B cell (primary cell): Measurements from ENCODE around the gene KIAA1328. TPM values are rescaled to one million over a fixed set of nuclear protein-coding genes. Genes with fewer than 3 reads are reported as not detected.
A peak's percentile ranks its signal among the peaks of the same experiment; 100 is the strongest.

Experiments
- ATAC-seq: fragments of 200-7000 bp; cut with Tn5 transposase; one replicate; pipeline ENCODE4 v1.10.0; 2021; ENCODE audit warnings: low read depth, mild to moderate bottlenecking, moderate number of reproducible peaks, moderate library complexity
- CTCF ChIA-PET: fragments of 350-600 bp; sonication (Branson Sonifier 250); formaldehyde crosslinking; loops from one replicate; lab custom pipeline; 2021; ENCODE audit warnings: antibody characterized with exemption, inconsistent platforms; lab: Charles Lee
- POLR2A ChIA-PET: fragments of 350-600 bp; sonication (Branson Sonifier 250); formaldehyde crosslinking; loops from one replicate; lab custom pipeline; 2021; ENCODE audit warnings: antibody characterized with exemption; lab: Charles Lee
- DNase-seq: peaks from one replicate; pipeline ENCODE4 v3.0.0; 2013
- H2AFZ ChIP-seq: 2 replicates; pipeline ENCODE4 v1.6.1; 2012; ENCODE audit warnings: mild to moderate bottlenecking, low read depth, low read length; ENCODE audit not compliant: insufficient read depth, poor library complexity, severe bottlenecking
- H3K27ac ChIP-seq, 2 donors: 1 replicate in 1 of 2; 2 replicates in 1 of 2; pipeline ENCODE4 v1.5.1; 2012 to 2013; ENCODE audit warnings: low read length in 2 of 2, mild to moderate bottlenecking in 2 of 2, moderate library complexity in 1 of 2
- H3K27me3 ChIP-seq, 4 experiments: fragments of 200-600 bp in 1 of 4; sonication (generic) in 1 of 4; replicated peaks in 1 of 4; 1 replicate in 2 of 4; 2 replicates in 2 of 4; pipeline versions ENCODE4 v1.6.1 to v1.7.0; 2013 to 2016; ENCODE audit warnings: low read length in 3 of 4, mild to moderate bottlenecking in 2 of 4, mixed read lengths in 1 of 4, moderate library complexity in 1 of 4; ENCODE audit not compliant: insufficient read depth in 4 of 4, control insufficient read depth in 3 of 4; ENCODE audit errors: control extremely low read depth in 1 of 4
- H3K36me3 ChIP-seq, 2 experiments: replicated peaks in 1 of 2; 1 replicate in 1 of 2; 2 replicates in 1 of 2; pipeline versions ENCODE4 v1.6.1 to v1.7.1; 2013; ENCODE audit warnings: low read length in 1 of 2; ENCODE audit not compliant: insufficient read depth in 2 of 2, control insufficient read depth in 1 of 2; ENCODE audit errors: control extremely low read depth in 1 of 2, extremely low read depth in 1 of 2
- H3K4me1 ChIP-seq, 2 donors: fragments of 200-600 bp in 1 of 2; sonication (generic) in 1 of 2; 1 replicate in 1 of 2; 2 replicates in 1 of 2; pipeline versions ENCODE4 v1.5.1 to v1.6.1; 2013 to 2017; ENCODE audit warnings: low read length in 2 of 2; ENCODE audit not compliant: control insufficient read depth in 2 of 2, insufficient read depth in 2 of 2
- H3K4me2 ChIP-seq: replicated peaks from 2 replicates; pipeline ENCODE3; 2012; ENCODE audit warnings: mild to moderate bottlenecking, low read depth, low read length; ENCODE audit not compliant: poor library complexity, severe bottlenecking
- H3K4me3 ChIP-seq, 5 experiments: fragments of 200-600 bp in 1 of 5; sonication (generic) in 1 of 5; 1 replicate in 3 of 5; 2 replicates in 2 of 5; pipeline versions ENCODE4 v1.5.1 to v1.7.0; 2011 to 2016; ENCODE audit warnings: low read length in 4 of 5, mild to moderate bottlenecking in 4 of 5, low read depth in 2 of 5, control low read depth in 1 of 5, moderate library complexity in 1 of 5; ENCODE audit not compliant: insufficient read depth in 1 of 5; ENCODE audit errors: control extremely low read depth in 1 of 5, extremely low read depth in 1 of 5
- H3K79me2 ChIP-seq: fragments of 200-600 bp; sonication (generic); one replicate; pipeline ENCODE4 v1.6.0; 2016; ENCODE audit warnings: low read length; ENCODE audit not compliant: control insufficient read depth, insufficient read depth
- H3K9ac ChIP-seq: fragments of 200-600 bp; sonication (generic); 2 replicates; pipeline ENCODE4 v1.6.1; 2017; ENCODE audit warnings: mild to moderate bottlenecking, low read length, moderate library complexity
- H3K9me3 ChIP-seq, 3 donors: one replicate each; pipeline versions ENCODE4 v1.6.1 to v1.7.1; 2013; ENCODE audit warnings: low read length in 2 of 3; ENCODE audit not compliant: control insufficient read depth in 2 of 3, insufficient read depth in 1 of 3; ENCODE audit errors: control extremely low read depth in 1 of 3
- H4K20me1 ChIP-seq: 2 replicates; pipeline ENCODE4 v1.6.0; 2012; ENCODE audit warnings: mild to moderate bottlenecking, low read length; ENCODE audit not compliant: insufficient read depth, control insufficient read depth, poor library complexity, severe bottlenecking
- H3K27ac Mint-ChIP-seq: one replicate; pipeline ENCODE4 v1.8.0; 2021; ENCODE audit warnings: mixed read lengths
- H3K27me3 Mint-ChIP-seq: one replicate; pipeline ENCODE4 v1.8.0; 2021; ENCODE audit warnings: mixed read lengths
- H3K4me1 Mint-ChIP-seq: one replicate; pipeline ENCODE4 v1.8.0; 2021; ENCODE audit warnings: mixed read lengths
- H3K4me3 Mint-ChIP-seq: one replicate; pipeline ENCODE4 v1.8.0; 2021; ENCODE audit warnings: mixed read lengths
- H3K9me3 Mint-ChIP-seq: one replicate; pipeline ENCODE4 v1.8.0; 2022; ENCODE audit warnings: mixed read lengths; ENCODE audit not compliant: insufficient read depth
- EZH2 ChIP-seq: IDR thresholded peaks from 2 replicates; pipeline ENCODE4 v1.6.1; 2012; ENCODE audit warnings: borderline replicate concordance, low read depth, mild to moderate bottlenecking, moderate library complexity, low read length; ENCODE audit not compliant: insufficient read depth, poor library complexity, severe bottlenecking
- WGBS: methylation state at CpG from one replicate; pipeline ENCODE4 v1.1.5; 2013; ENCODE audit warnings: missing lambda C conversion rate; ENCODE audit not compliant: insufficient coverage; 5-methylcytosine and 5-hydroxymethylcytosine counted together
- intact Hi-C: fragments of 100-400 bp; cut with micrococcal nuclease; formaldehyde crosslinking; loops from one replicate; pipeline ENCODE4 v1.10.0; 2022
- polyA plus RNA-seq: library from polyadenylated mRNA; depleted of rRNA; stranded (reverse); fragments of >200 nt; gene quantifications from 2 replicates; pipeline ENCODE4 v1.2.3, GENCODE V29; 2012
- total RNA-seq, 2 donors: library from RNA; stranded (reverse); fragments of 120-200 nt in 1 of 2; gene quantifications; 1 replicate in 1 of 2; 2 replicates in 1 of 2; pipeline versions ENCODE4 v1.2.3 to v1.2.4, GENCODE V29; 2013 to 2022
- TF ChIP-seq, protein P1 (sequence below): fragments of 200-600 bp; IDR thresholded peaks from one replicate; pipeline ENCODE4 v1.8.0; 2022; ENCODE audit warnings: antibody characterized with exemption, mild to moderate bottlenecking

KIAA1328 gene
- total and polyA plus RNA-seq, 2 donors (not counting 1 experiment from before 2014, with no cell fraction given), result 9.1 to 22.1 TPM

DNA sequence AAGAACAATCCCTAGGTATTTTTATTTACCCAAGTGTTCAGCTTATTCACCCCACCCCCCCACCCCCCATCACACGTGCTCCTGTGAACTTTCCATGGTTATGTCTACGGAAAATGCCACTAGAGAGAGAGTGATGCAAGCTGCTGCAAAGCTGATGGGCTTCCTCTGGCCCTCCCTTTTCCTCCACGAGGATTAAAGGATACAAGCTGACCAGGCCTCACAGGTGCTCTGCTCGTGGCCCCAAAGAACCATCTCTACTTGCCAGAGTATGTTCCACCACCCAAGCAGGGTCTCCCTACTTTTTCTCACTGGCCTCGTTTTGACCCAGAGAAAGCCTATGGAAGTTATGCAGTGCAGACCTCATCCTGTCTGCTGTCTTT lies 394.1 kb downstream of the KIAA1328 start:
- H3K4me3 Mint-ChIP-seq, result no peak overlapping the region
- no peak for DNase-seq
- Histone ChIP-seq H3K4me1 (peaks cover 11 to 13% of the 10 kb centered on the region in 2 donors), H3K79me2 (no peaks in the 10 kb centered on the region), H3K27ac (no peak overlapping the region), H3K4me2 (no peak overlapping the region), H2AFZ (no peak overlapping the region), H3K36me3 (no peaks in the 10 kb centered on the region), H4K20me1 (no peaks in the 10 kb centered on the region), H3K9me3 (peaks cover 0 to 3% (median 0%) of the 10 kb centered on the region in 3 donors), H3K27me3 (no peaks in the 10 kb centered on the region), H3K4me3 (no peak overlapping the region), H3K9ac (no peak overlapping the region)
- POLR2A ChIA-PET, result no interaction called here
- intact Hi-C loops, result no loop called here
- ATAC-seq, result no peak
- CTCF ChIA-PET, result no interaction called here
- WGBS, result 74% methylated on average over 3 of the region's 5 CpGs
- H3K27ac Mint-ChIP-seq, result no peak overlapping the region
- TF ChIP-seq, protein P1, sequence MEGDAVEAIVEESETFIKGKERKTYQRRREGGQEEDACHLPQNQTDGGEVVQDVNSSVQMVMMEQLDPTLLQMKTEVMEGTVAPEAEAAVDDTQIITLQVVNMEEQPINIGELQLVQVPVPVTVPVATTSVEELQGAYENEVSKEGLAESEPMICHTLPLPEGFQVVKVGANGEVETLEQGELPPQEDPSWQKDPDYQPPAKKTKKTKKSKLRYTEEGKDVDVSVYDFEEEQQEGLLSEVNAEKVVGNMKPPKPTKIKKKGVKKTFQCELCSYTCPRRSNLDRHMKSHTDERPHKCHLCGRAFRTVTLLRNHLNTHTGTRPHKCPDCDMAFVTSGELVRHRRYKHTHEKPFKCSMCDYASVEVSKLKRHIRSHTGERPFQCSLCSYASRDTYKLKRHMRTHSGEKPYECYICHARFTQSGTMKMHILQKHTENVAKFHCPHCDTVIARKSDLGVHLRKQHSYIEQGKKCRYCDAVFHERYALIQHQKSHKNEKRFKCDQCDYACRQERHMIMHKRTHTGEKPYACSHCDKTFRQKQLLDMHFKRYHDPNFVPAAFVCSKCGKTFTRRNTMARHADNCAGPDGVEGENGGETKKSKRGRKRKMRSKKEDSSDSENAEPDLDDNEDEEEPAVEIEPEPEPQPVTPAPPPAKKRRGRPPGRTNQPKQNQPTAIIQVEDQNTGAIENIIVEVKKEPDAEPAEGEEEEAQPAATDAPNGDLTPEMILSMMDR, result no peak
- no peak for TF ChIP-seq EZH2
- no peaks in the 10 kb centered on the region for H3K9me3 Mint-ChIP-seq
- H3K27me3 Mint-ChIP-seq, result no peaks in the 10 kb centered on the region
- peaks cover 21% of the 10 kb centered on the region for H3K4me1 Mint-ChIP-seq

DNA sequence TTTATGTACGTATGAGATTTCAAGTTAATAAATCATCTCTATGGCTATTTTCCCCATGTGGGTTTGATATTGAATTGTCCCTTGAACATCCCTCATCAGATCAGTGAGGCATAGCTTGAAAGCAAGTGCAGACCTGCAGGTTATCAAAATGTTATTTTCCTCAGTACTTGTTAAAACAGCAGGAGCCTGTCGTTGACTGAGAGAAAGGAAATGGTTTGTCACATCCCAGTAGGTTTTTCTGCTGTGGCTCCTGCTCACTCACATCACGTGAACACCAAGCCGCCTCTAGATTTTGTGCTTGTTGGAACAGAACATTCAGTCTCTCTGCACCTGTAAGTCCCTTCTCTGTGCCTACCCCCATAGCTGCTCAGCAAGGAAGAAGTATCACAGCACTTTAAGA lies 396.4 kb downstream of the KIAA1328 start:
- Histone ChIP-seq H3K4me2 (no peak overlapping the region), H3K9me3 (peaks cover 0 to 6% (median 0%) of the 10 kb centered on the region in 3 donors), H3K4me1 (peaks cover 13 to 15% of the 10 kb centered on the region in 2 donors), H3K27ac (peak overlapping the region; percentile 2 to 8), H4K20me1 (no peaks in the 10 kb centered on the region), H3K9ac (no peak overlapping the region), H2AFZ (no peak overlapping the region), H3K27me3 (no peaks in the 10 kb centered on the region), H3K36me3 (no peaks in the 10 kb centered on the region), H3K79me2 (no peaks in the 10 kb centered on the region), H3K4me3 (no peak overlapping the region)
- H3K27ac Mint-ChIP-seq, result peak overlapping the region; percentile 23
- peaks cover 21% of the 10 kb centered on the region for H3K4me1 Mint-ChIP-seq
- H3K4me3 Mint-ChIP-seq, result no peak overlapping the region
- ChIA-PET POLR2A (no interaction called here), CTCF (no interaction called here)
- WGBS, result no CpG with 5 or more reads among the region's 4 CpGs
- DNase-seq (peak; percentile 25), ATAC-seq (peak; percentile 33)
- no peaks in the 10 kb centered on the region for H3K27me3 Mint-ChIP-seq
- TF ChIP-seq, protein P1, result no peak
- TF ChIP-seq EZH2, result no peak
- intact Hi-C loops, result no loop called here
- H3K9me3 Mint-ChIP-seq, result no peaks in the 10 kb centered on the region
